Esophagus (tissue), 2 donors: ENCODE results near the gene CDKAL1. TPM values are rescaled to one million over a fixed set of nuclear protein-coding genes. Genes with fewer than 3 reads are reported as not detected.

Experiments
- H3K27ac ChIP-seq, 2 donors: one replicate each; pipeline ENCODE4 v1.5.1; 2013; ENCODE audit warnings: low read depth in 2 of 2, mild to moderate bottlenecking in 2 of 2, inconsistent platforms in 1 of 2, low read length in 1 of 2, moderate library complexity in 1 of 2
- H3K27me3 ChIP-seq, 2 donors: one replicate each; pipeline ENCODE4 v1.6.1; 2013; ENCODE audit warnings: low read length in 2 of 2, control low read depth in 1 of 2, mild to moderate bottlenecking in 1 of 2; ENCODE audit not compliant: insufficient read depth in 2 of 2, control insufficient read depth in 1 of 2
- H3K36me3 ChIP-seq, 2 donors: one replicate each; pipeline ENCODE4 v1.6.1; 2013; ENCODE audit warnings: low read length in 1 of 2; ENCODE audit not compliant: control insufficient read depth in 2 of 2, insufficient read depth in 2 of 2
- H3K4me1 ChIP-seq, 2 donors: one replicate each; pipeline ENCODE4 v1.6.1; 2013; ENCODE audit warnings: low read length in 1 of 2; ENCODE audit not compliant: control insufficient read depth in 2 of 2, insufficient read depth in 2 of 2
- H3K4me3 ChIP-seq, 2 donors: one replicate each; pipeline ENCODE4 v1.5.1; 2013; ENCODE audit warnings: low read length in 2 of 2, mild to moderate bottlenecking in 2 of 2, low read depth in 1 of 2, moderate library complexity in 1 of 2
- H3K9me3 ChIP-seq, 2 donors: one replicate each; pipeline ENCODE4 v1.6.1; 2013; ENCODE audit warnings: mild to moderate bottlenecking in 2 of 2, low read depth in 1 of 2, low read length in 1 of 2, moderate library complexity in 1 of 2; ENCODE audit not compliant: control insufficient read depth in 2 of 2, insufficient read depth in 1 of 2
- WGBS, 2 donors: extraction: QIAGEN DNeasy Blood & Tissue Kit; methylation state at CpG; one replicate each; pipeline ENCODE4 v1.1.7; 2013; 5-methylcytosine and 5-hydroxymethylcytosine counted together
- polyA plus RNA-seq, 2 donors: library from polyadenylated mRNA; stranded (reverse); fragments of 200-250 nt; gene quantifications; one replicate each; pipeline ENCODE4 v1.2.3, GENCODE V29; 2013
- donor health status: healthy with polysubstance abuse.
- donor health status: Bipolar disorder and iron deficiency.

The CDKAL1 gene
- polyA plus RNA-seq, 2 donors: 3.5 TPM

- Histone ChIP-seq H3K4me3 (no peak overlapping the region), H3K9me3 (no peaks in the 10 kb centered on the region), H3K27ac (no peak overlapping the region), H3K4me1 (no peaks in the 10 kb centered on the region), H3K27me3 (no peaks in the 10 kb centered on the region), H3K36me3 (no peaks in the 10 kb centered on the region)
Observed at GRCh38 chr6:20800229-20800628, 266.0 kb downstream of the CDKAL1 start.

GRCh38 chr6:20800653-20801052, 266.4 kb downstream of the CDKAL1 start:
- H3K4me3 ChIP-seq: no peak overlapping the region
- no peaks in the 10 kb centered on the region for H3K27me3 ChIP-seq
- 95 to 99% methylated on average over 4 of the region's 4 CpGs for WGBS, 2 donors
- H3K36me3 ChIP-seq: no peaks in the 10 kb centered on the region
- H3K27ac ChIP-seq: no peak overlapping the region
- H3K9me3 ChIP-seq: no peaks in the 10 kb centered on the region
- no peaks in the 10 kb centered on the region for H3K4me1 ChIP-seq

GRCh38 chr6:20801595-20801994, 267.3 kb downstream of the CDKAL1 start:
- 97 to 98% methylated on average over 3 of the region's 3 CpGs for WGBS, 2 donors
- H3K27me3 ChIP-seq: no peaks in the 10 kb centered on the region
- H3K9me3 ChIP-seq: no peaks in the 10 kb centered on the region
- H3K4me1 ChIP-seq: no peaks in the 10 kb centered on the region
- H3K36me3 ChIP-seq: no peaks in the 10 kb centered on the region
- no peak overlapping the region for H3K4me3 ChIP-seq
- no peak overlapping the region for H3K27ac ChIP-seq

- H3K36me3 ChIP-seq: no peaks in the 10 kb centered on the region
- no peaks in the 10 kb centered on the region for H3K4me1 ChIP-seq
- H3K27ac ChIP-seq: no peak overlapping the region
- WGBS, 2 donors: 50 to 53% methylated on average over 1 of the region's 1 CpG
- H3K27me3 ChIP-seq: no peaks in the 10 kb centered on the region
- H3K4me3 ChIP-seq: no peak overlapping the region
- no peaks in the 10 kb centered on the region for H3K9me3 ChIP-seq
Observed at GRCh38 chr6:20802596-20802995, 268.3 kb downstream of the CDKAL1 start.

GRCh38 chr6:20805021-20805420, 270.8 kb downstream of the CDKAL1 start:
- no peaks in the 10 kb centered on the region for H3K9me3 ChIP-seq
- H3K4me1 ChIP-seq: no peaks in the 10 kb centered on the region
- WGBS, 2 donors: 70 to 84% methylated on average over 1 of the region's 1 CpG
- H3K27ac ChIP-seq: no peak overlapping the region
- no peaks in the 10 kb centered on the region for H3K27me3 ChIP-seq
- no peaks in the 10 kb centered on the region for H3K36me3 ChIP-seq
- H3K4me3 ChIP-seq: no peak overlapping the region

GRCh38 chr6:20806669-20807068, 272.4 kb downstream of the CDKAL1 start:
- Histone ChIP-seq H3K9me3 (no peaks in the 10 kb centered on the region), H3K36me3 (no peaks in the 10 kb centered on the region), H3K27me3 (no peaks in the 10 kb centered on the region), H3K27ac (no peak overlapping the region), H3K4me3 (no peak overlapping the region), H3K4me1 (no peaks in the 10 kb centered on the region)
- 88 to 98% methylated on average over 3 of the region's 3 CpGs for WGBS, 2 donors

- no peaks in the 10 kb centered on the region for H3K27me3 ChIP-seq
- no peak overlapping the region for H3K27ac ChIP-seq
- no peak overlapping the region for H3K4me3 ChIP-seq
- WGBS, 2 donors: 84 to 89% methylated on average over 2 of the region's 2 CpGs
- H3K9me3 ChIP-seq: no peaks in the 10 kb centered on the region
- no peaks in the 10 kb centered on the region for H3K4me1 ChIP-seq
- H3K36me3 ChIP-seq: no peaks in the 10 kb centered on the region
Observed at GRCh38 chr6:20808439-20808838, 274.2 kb downstream of the CDKAL1 start.

GRCh38 chr6:20808924-20809323, 274.7 kb downstream of the CDKAL1 start:
- Histone ChIP-seq H3K9me3 (no peaks in the 10 kb centered on the region), H3K27me3 (no peaks in the 10 kb centered on the region), H3K4me3 (no peak overlapping the region), H3K27ac (no peak overlapping the region), H3K4me1 (no peaks in the 10 kb centered on the region), H3K36me3 (no peaks in the 10 kb centered on the region)
- WGBS, 2 donors: 78 to 81% methylated on average over 2 of the region's 2 CpGs

- WGBS, 2 donors: 71 to 75% methylated on average over 3 of the region's 3 CpGs
- Histone ChIP-seq H3K36me3 (no peaks in the 10 kb centered on the region), H3K27ac (no peak overlapping the region), H3K4me1 (no peaks in the 10 kb centered on the region), H3K9me3 (no peaks in the 10 kb centered on the region), H3K27me3 (no peaks in the 10 kb centered on the region), H3K4me3 (no peak overlapping the region)
Observed at GRCh38 chr6:20810727-20811108, 276.5 kb downstream of the CDKAL1 start.

- 19 to 20% methylated on average over 6 of the region's 6 CpGs for WGBS, 2 donors
Observed at GRCh38 chr6:20811109-20811761, 277.0 kb downstream of the CDKAL1 start.

More at GRCh38 chr6:20811109-20811761, 277.0 kb downstream of the CDKAL1 start:
- Histone ChIP-seq H3K27me3 (no peaks in the 10 kb centered on the region), H3K36me3 (no peaks in the 10 kb centered on the region), H3K4me3 (no peak overlapping the region), H3K9me3 (no peaks in the 10 kb centered on the region), H3K27ac (no peak overlapping the region), H3K4me1 (no peaks in the 10 kb centered on the region)
